ENCODE measurements around the gene SLFNL1.

The SLFNL1 gene

GRCh38 chr1:40986328-40986783, 35.2 kb downstream of the SLFNL1 start:
- no peak for DNase-seq (ENCODE audit: low spot score)

- no peak for DNase-seq (ENCODE audit: low spot score)
Measured at GRCh38 chr1:40985875-40986274, 35.6 kb downstream of the SLFNL1 start.

GRCh38 chr1:40985161-40985560, 36.4 kb downstream of the SLFNL1 start:
- DNase-seq (ENCODE audit: low spot score) = no peak

- DNase-seq (ENCODE audit: low spot score) = no peak
Measured at GRCh38 chr1:40984531-40984930, 37.0 kb downstream of the SLFNL1 start.

- no peak for DNase-seq (ENCODE audit: low spot score)
Measured at GRCh38 chr1:40984066-40984465, 37.5 kb downstream of the SLFNL1 start.

- DNase-seq (ENCODE audit: low spot score) = no peak
Measured at GRCh38 chr1:40983286-40983685, 38.2 kb downstream of the SLFNL1 start.

- no peak for DNase-seq (ENCODE audit: low spot score)
Measured at GRCh38 chr1:40982721-40983120, 38.8 kb downstream of the SLFNL1 start.

GRCh38 chr1:40981691-40982448, 39.7 kb downstream of the SLFNL1 start:
- DNase-seq (ENCODE audit: low spot score) = no peak

- peak; percentile 56 for DNase-seq (ENCODE audit: low spot score)
Measured at GRCh38 chr1:40980453-40981121, 40.9 kb downstream of the SLFNL1 start.

- DNase-seq (ENCODE audit: low spot score) = no peak
Measured at GRCh38 chr1:40980068-40980452, 41.5 kb downstream of the SLFNL1 start.

- DNase-seq (ENCODE audit: low spot score) = peak; percentile 91
Measured at GRCh38 chr1:40979241-40980067, 42.1 kb downstream of the SLFNL1 start, which contains the start of gene CTPS1. Gene CTPS1, plus strand, starts transcription at chr1:40979696. Its CDS starts 3,595 bp downstream, at chr1:40983291.

GRCh38 chr1:40978886-40979240, 42.7 kb downstream of the SLFNL1 start:
- DNase-seq (ENCODE audit: low spot score) = no peak

GRCh38 chr1:40977716-40978115, 43.8 kb downstream of the SLFNL1 start:
- DNase-seq (ENCODE audit: low spot score) = no peak

- no peak for DNase-seq (ENCODE audit: low spot score)
Measured at GRCh38 chr1:40976952-40977690, 44.4 kb downstream of the SLFNL1 start.

GRCh38 chr1:40974945-40975344, 46.6 kb downstream of the SLFNL1 start:
- DNase-seq (ENCODE audit: low spot score) = no peak

- DNase-seq (ENCODE audit: low spot score) = no peak
Measured at GRCh38 chr1:40973912-40974311, 47.6 kb downstream of the SLFNL1 start.

GRCh38 chr1:40971966-40972365, 49.6 kb downstream of the SLFNL1 start:
- no peak for DNase-seq (ENCODE audit: low spot score)

- DNase-seq (ENCODE audit: low spot score) = no peak
Measured at GRCh38 chr1:40969445-40969844, 52.1 kb downstream of the SLFNL1 start.

- DNase-seq (ENCODE audit: low spot score) = no peak
Measured at GRCh38 chr1:40966417-40966816, 55.1 kb downstream of the SLFNL1 start.
